A549 (cell line): ENCODE results near the gene AUH. TPM values are rescaled to one million over a fixed set of nuclear protein-coding genes. Genes with fewer than 3 reads are reported as not detected.

ENCODE experiments used
- ATAC-seq, 2 experiments: fragments of 200-7000 bp in 1 of 2; fragments of >200 bp in 1 of 2; cut with Nextera tagmentation in 1 of 2; cut with Tn5 transposase in 1 of 2; 3 replicates each; pipeline versions ENCODE4 v1.8.0 to v1.9.1; 2018 to 2020; ENCODE audit warnings: mild to moderate bottlenecking in 1 of 2, moderate library complexity in 1 of 2
- CTCF ChIA-PET: fragments of 300-600 bp; sonication (Branson Sonifier 250); formaldehyde crosslinking; extraction: SDS; loops from one replicate; lab custom pipeline; 2021; ENCODE audit warnings: antibody characterized with exemption, inconsistent platforms; lab: Yijun Ruan, JAX
- POLR2A ChIA-PET: fragments of 350-600 bp; formaldehyde crosslinking; extraction: SDS; loops from one replicate; lab custom pipeline; 2021; ENCODE audit warnings: antibody characterized with exemption, inconsistent platforms; lab: Yijun Ruan, JAX
- DNase-seq, 2 experiments: peaks; one replicate each; pipeline versions ENCODE4 v3.0.0 to v3.0.0-alpha.2; 2011 to 2016; ENCODE audit warnings: low read depth in 1 of 2, low spot score in 1 of 2
- FAIRE-seq: peaks from 2 replicates; lab custom pipeline; 2011; peaks lifted over from hg19 to GRCh38; lab: Jason Lieb, UNC
- H3K27ac ChIP-seq, 2 experiments: fragments of >200 bp; sonication (Bioruptor Twin); formaldehyde crosslinking; 3 replicates each; pipeline ENCODE4 v1.5.1; 2016 to 2017
- H3K4me1 ChIP-seq: fragments of >200 bp; sonication (Bioruptor Twin); formaldehyde crosslinking; 3 replicates; pipeline ENCODE4 v1.6.1; 2016
- H3K4me2 ChIP-seq: fragments of >200 bp; sonication (Bioruptor Twin); formaldehyde crosslinking; 3 replicates; pipeline ENCODE4 v1.6.1; 2016
- H3K4me3 ChIP-seq: fragments of >200 bp; sonication (Bioruptor Twin); formaldehyde crosslinking; 3 replicates; pipeline ENCODE4 v1.5.1; 2016
- H3K9me3 ChIP-seq: fragments of >200 bp; sonication (Bioruptor Twin); formaldehyde crosslinking; 3 replicates; pipeline ENCODE4 v1.6.1; 2016
- CBX8 ChIP-seq: fragments of 200-600 bp; sonication (generic); IDR thresholded peaks from 2 replicates; pipeline ENCODE4 v1.6.1; 2016
- CHD2 ChIP-seq: fragments of 150-350 bp; IDR thresholded peaks from 2 replicates; pipeline ENCODE4 v1.6.1; 2014; ENCODE audit warnings: low read length; ENCODE audit not compliant: partially characterized antibody
- CHD4 ChIP-seq: fragments of 200-600 bp; sonication (generic); IDR thresholded peaks from 2 replicates; pipeline ENCODE4 v1.6.1; 2016; ENCODE audit warnings: antibody characterized with exemption, mild to moderate bottlenecking, borderline replicate concordance
- GATA3 ChIP-seq: IDR thresholded peaks from 2 replicates; pipeline ENCODE4 v1.6.1; 2012; ENCODE audit warnings: borderline replicate concordance
- HDAC2 ChIP-seq: fragments of 200-600 bp; sonication (generic); IDR thresholded peaks from 2 replicates; pipeline ENCODE4 v1.6.1; 2016
- HOXA7 ChIP-seq: fragments of 250-450 bp; sonication (Bioruptor Pico); IDR thresholded peaks from 2 replicates; pipeline ENCODE4 v1.5.0; 2020; ENCODE audit warnings: mild to moderate bottlenecking, moderate library complexity
- HOXB13 ChIP-seq: fragments of 250-450 bp; sonication (Bioruptor Pico); IDR thresholded peaks from 2 replicates; pipeline ENCODE4 v1.5.0; 2020; ENCODE audit warnings: low read depth, mild to moderate bottlenecking, moderate library complexity
- HOXB5 ChIP-seq: fragments of 250-450 bp; sonication (Bioruptor Pico); IDR thresholded peaks from 2 replicates; pipeline ENCODE4 v1.5.0; 2020; ENCODE audit warnings: mild to moderate bottlenecking, moderate library complexity
- JUN ChIP-seq, 2 experiments: fragments of >200 bp; sonication (Bioruptor Twin); formaldehyde crosslinking; IDR thresholded peaks; 2 replicates in 1 of 2; 3 replicates in 1 of 2; pipeline ENCODE4 v1.6.1; 2016 to 2017
- JUNB ChIP-seq: fragments of >200 bp; sonication (Bioruptor Twin); formaldehyde crosslinking; IDR thresholded peaks from 2 replicates; pipeline ENCODE4 v1.6.1; 2016
- MAZ ChIP-seq: fragments of 150-350 bp; IDR thresholded peaks from 2 replicates; pipeline ENCODE4 v1.6.1; 2014; ENCODE audit warnings: antibody characterized with exemption, low read depth, low read length, borderline replicate concordance
- NFE2L2 ChIP-seq: fragments of 150-350 bp; conservative IDR thresholded peaks from 2 replicates; pipeline ENCODE4 v1.6.1; 2014; ENCODE audit warnings: low read length
- NR3C1 ChIP-seq: fragments of >200 bp; sonication (Bioruptor Twin); formaldehyde crosslinking; IDR thresholded peaks from 3 replicates; pipeline ENCODE4 v1.6.1; 2017
- POLR2AphosphoS2 ChIP-seq: conservative IDR thresholded peaks from 2 replicates; pipeline ENCODE4 v1.6.1; 2012; ENCODE audit warnings: low read length, improper control_type of control experiment, inconsistent platforms
- RAD21 ChIP-seq, 2 experiments: fragments of >200 bp in 1 of 2; sonication (Bioruptor Twin) in 1 of 2; formaldehyde crosslinking in 1 of 2; IDR thresholded peaks in 1 of 2; conservative IDR thresholded peaks in 1 of 2; 2 replicates in 1 of 2; 3 replicates in 1 of 2; pipeline ENCODE4 v1.6.1; 2012 to 2018; ENCODE audit warnings: inconsistent platforms in 1 of 2
- RCOR1 ChIP-seq: fragments of 150-350 bp; IDR thresholded peaks from 2 replicates; pipeline ENCODE4 v1.6.1; 2014; ENCODE audit warnings: antibody characterized with exemption, low read length, low read depth
- TFCP2L1 ChIP-seq: fragments of 250-450 bp; sonication (Bioruptor Pico); IDR thresholded peaks from 2 replicates; pipeline ENCODE4 v1.5.0; 2021; ENCODE audit warnings: mild to moderate bottlenecking
- ZC3H11A ChIP-seq: fragments of 450-650 bp; IDR thresholded peaks from 2 replicates; pipeline ENCODE4 v1.6.1; 2014; ENCODE audit warnings: antibody characterized with exemption, mild to moderate bottlenecking
- ZSCAN20 ChIP-seq: fragments of 250-450 bp; sonication (Bioruptor Pico); IDR thresholded peaks from 2 replicates; pipeline ENCODE4 v1.8.0; 2022; ENCODE audit warnings: mild to moderate bottlenecking, moderate library complexity
- WGBS: methylation state at CpG from one replicate; pipeline ENCODE4 v1.1.6; 2017; ENCODE audit errors: missing lambda C conversion rate; 5-methylcytosine and 5-hydroxymethylcytosine counted together
- polyA plus RNA-seq, 4 experiments: library from polyadenylated mRNA; depleted of rRNA in 3 of 4; stranded (reverse); fragments of >200 nt; fragmentation: RNase III in 1 of 4; extraction: RNeasy Plus Mini Kit Qiagen cat#74134 plus additional on column Dnase treatment in 1 of 4; gene quantifications; 2 replicates in 3 of 4; 3 replicates in 1 of 4; pipeline ENCODE4 v1.2.3, GENCODE V29; 2011 to 2017
- TF ChIP-seq, protein P1 (sequence below): fragments of 250-450 bp; sonication (Bioruptor Pico); IDR thresholded peaks from 2 replicates; pipeline ENCODE4 v1.5.0; 2021; ENCODE audit warnings: mild to moderate bottlenecking, moderate library complexity, borderline replicate concordance
- TF ChIP-seq, protein P2 (sequence below): IDR thresholded peaks from 2 replicates; pipeline ENCODE4 v1.6.1; 2012; ENCODE audit warnings: low read depth, borderline replicate concordance
- TF ChIP-seq, protein P3 (sequence below): fragments of >200 bp; sonication (Bioruptor Twin); formaldehyde crosslinking; IDR thresholded peaks from 2 replicates; pipeline ENCODE4 v1.6.1; 2016
- TF ChIP-seq, protein P4 (sequence below): fragments of >200 bp; sonication (Bioruptor Twin); formaldehyde crosslinking; IDR thresholded peaks from 3 replicates; pipeline ENCODE4 v1.5.1; 2016
- TF ChIP-seq, protein P5 (sequence below): IDR thresholded peaks from 2 replicates; pipeline ENCODE4 v1.6.1; 2012

Gene AUH
- polyA plus RNA-seq, 2 of the 4 experiments (the other 2 are of a cell fraction) = 11.1 to 15.9 TPM

DNA sequence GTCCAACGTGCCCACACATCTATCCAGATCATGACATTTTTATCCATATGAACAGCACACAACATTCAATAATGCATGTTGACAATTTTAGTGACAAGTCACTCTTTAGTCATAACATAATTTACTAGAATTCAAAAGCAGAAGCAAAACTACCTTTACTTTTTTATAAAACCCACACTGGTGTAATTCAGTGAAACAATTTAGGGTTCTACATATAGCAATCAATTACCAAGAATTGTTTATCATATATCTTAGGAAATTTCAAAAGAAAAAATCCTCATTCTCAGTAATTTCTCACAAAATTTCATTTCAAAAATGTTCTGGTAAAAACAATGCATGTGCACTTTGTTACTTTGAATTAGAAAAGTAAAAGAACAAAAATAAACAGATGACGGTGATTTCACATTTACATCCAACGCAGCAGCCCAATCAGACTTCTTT, 12.6 kb downstream of the AUH start:
- 86% methylated on average over 3 of the region's 3 CpGs for WGBS
- H3K27ac ChIP-seq = no peak overlapping the region
- H3K9me3 ChIP-seq = no peaks in the 10 kb centered on the region
- H3K4me3 ChIP-seq = no peak overlapping the region
- H3K4me1 ChIP-seq = no peaks in the 10 kb centered on the region
- ATAC-seq (no peak), DNase-seq (no peak), FAIRE-seq (no peak)
- TF ChIP-seq NFE2L2 = no peak
- TF ChIP-seq MAZ = no peak
- no peak for TF ChIP-seq CBX8
- no peak for TF ChIP-seq ZC3H11A
- no peak for TF ChIP-seq ZSCAN20 (CRISPR knock-in tag)
- TF ChIP-seq, protein P1, sequence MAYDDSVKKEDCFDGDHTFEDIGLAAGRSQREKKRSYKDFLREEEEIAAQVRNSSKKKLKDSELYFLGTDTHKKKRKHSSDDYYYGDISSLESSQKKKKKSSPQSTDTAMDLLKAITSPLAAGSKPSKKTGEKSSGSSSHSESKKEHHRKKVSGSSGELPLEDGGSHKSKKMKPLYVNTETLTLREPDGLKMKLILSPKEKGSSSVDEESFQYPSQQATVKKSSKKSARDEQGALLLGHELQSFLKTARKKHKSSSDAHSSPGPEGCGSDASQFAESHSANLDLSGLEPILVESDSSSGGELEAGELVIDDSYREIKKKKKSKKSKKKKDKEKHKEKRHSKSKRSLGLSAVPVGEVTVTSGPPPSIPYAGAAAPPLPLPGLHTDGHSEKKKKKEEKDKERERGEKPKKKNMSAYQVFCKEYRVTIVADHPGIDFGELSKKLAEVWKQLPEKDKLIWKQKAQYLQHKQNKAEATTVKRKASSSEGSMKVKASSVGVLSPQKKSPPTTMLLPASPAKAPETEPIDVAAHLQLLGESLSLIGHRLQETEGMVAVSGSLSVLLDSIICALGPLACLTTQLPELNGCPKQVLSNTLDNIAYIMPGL (CRISPR knock-in tag) = no peak
- no peak for TF ChIP-seq HOXB5 (CRISPR knock-in tag)
- TF ChIP-seq TFCP2L1 (CRISPR knock-in tag) = no peak
- no peak for TF ChIP-seq HDAC2
- no peak for TF ChIP-seq POLR2AphosphoS2
- no peak for TF ChIP-seq NR3C1
- TF ChIP-seq JUNB = no peak
- no peak overlapping the region for H3K4me2 ChIP-seq
- POLR2A ChIA-PET = no interaction called here
- CTCF ChIA-PET = no interaction called here

DNA sequence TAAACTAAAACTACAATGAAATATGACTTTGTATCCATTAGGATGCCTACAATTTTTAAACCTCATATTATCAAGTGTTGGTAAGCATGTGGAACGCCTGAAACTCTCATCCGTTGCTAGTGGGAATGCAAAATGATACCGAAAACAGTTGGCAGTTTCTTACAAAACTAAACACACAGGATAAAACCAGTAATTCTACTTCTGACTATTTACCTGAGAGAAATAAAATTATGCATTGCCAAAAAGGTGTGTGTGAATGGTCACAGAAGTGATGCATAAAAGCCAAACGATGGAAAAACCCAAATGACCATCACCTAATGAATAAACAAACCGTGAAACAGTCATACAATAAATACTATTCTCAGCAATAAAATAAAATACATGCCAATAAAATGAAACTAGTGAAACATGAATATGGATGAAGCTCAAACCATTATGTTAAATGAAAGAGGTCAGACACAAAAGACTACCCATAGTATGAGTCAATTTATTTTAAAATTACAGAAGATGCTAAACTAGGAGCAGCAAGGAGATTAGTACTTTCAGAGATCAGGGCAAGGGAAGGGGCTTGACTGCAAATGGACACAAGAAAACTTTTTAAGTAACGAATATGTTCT, 13.4 kb downstream of the AUH start:
- WGBS = 85% methylated on average over 6 of the region's 6 CpGs
- Histone ChIP-seq H3K9me3 (no peaks in the 10 kb centered on the region), H3K4me3 (no peak overlapping the region), H3K4me2 (no peak overlapping the region), H3K27ac (no peak overlapping the region), H3K4me1 (no peaks in the 10 kb centered on the region)
- ATAC-seq (no peak), DNase-seq (no peak), FAIRE-seq (no peak)
- ChIA-PET CTCF (no interaction called here), POLR2A (no interaction called here)
- no peak for TF ChIP-seq RCOR1

DNA sequence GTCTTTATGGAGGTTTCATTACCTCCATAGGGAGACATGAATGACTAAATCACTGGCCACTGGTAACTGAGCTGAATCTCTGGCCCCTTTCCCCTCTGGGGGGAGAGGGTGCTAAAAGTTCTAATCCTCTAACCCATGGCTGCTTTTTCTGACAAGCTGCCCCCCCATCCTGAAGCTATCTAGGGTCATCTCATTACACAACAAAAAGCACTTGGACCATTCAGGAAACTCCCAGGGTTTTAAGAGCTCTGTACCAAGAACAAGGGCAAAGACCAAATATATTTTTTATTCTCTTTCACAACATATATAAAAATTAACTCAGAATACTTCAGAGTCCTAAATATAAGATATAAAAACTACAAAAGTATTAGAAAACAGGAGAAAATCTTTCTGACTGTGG, 14.3 kb downstream of the AUH start:
- no peak for ATAC-seq
- H3K4me3 ChIP-seq = no peak overlapping the region
- no peak for FAIRE-seq
- TF ChIP-seq ZC3H11A (no peak), CHD4 (no peak), HOXA7 (CRISPR knock-in tag) (no peak), JUN (IDR thresholded peaks at IDR 0.05) (no peak), HOXB13 (no peak), CHD2 (no peak), RAD21 (conservative IDR thresholded peaks at IDR 0.05 in 1 of 2, IDR thresholded peaks at IDR 0.05 in 1 of 2) (no peak), RCOR1 (no peak), HOXB5 (CRISPR knock-in tag) (no peak), GATA3 (no peak), POLR2AphosphoS2 (no peak)
- TF ChIP-seq, protein P2, sequence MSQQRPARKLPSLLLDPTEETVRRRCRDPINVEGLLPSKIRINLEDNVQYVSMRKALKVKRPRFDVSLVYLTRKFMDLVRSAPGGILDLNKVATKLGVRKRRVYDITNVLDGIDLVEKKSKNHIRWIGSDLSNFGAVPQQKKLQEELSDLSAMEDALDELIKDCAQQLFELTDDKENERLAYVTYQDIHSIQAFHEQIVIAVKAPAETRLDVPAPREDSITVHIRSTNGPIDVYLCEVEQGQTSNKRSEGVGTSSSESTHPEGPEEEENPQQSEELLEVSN = no peak
- TF ChIP-seq, protein P3, sequence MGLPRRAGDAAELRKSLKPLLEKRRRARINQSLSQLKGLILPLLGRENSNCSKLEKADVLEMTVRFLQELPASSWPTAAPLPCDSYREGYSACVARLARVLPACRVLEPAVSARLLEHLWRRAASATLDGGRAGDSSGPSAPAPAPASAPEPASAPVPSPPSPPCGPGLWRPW = no peak
- TF ChIP-seq, protein P4, sequence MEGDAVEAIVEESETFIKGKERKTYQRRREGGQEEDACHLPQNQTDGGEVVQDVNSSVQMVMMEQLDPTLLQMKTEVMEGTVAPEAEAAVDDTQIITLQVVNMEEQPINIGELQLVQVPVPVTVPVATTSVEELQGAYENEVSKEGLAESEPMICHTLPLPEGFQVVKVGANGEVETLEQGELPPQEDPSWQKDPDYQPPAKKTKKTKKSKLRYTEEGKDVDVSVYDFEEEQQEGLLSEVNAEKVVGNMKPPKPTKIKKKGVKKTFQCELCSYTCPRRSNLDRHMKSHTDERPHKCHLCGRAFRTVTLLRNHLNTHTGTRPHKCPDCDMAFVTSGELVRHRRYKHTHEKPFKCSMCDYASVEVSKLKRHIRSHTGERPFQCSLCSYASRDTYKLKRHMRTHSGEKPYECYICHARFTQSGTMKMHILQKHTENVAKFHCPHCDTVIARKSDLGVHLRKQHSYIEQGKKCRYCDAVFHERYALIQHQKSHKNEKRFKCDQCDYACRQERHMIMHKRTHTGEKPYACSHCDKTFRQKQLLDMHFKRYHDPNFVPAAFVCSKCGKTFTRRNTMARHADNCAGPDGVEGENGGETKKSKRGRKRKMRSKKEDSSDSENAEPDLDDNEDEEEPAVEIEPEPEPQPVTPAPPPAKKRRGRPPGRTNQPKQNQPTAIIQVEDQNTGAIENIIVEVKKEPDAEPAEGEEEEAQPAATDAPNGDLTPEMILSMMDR = no peak
- TF ChIP-seq, protein P5, sequence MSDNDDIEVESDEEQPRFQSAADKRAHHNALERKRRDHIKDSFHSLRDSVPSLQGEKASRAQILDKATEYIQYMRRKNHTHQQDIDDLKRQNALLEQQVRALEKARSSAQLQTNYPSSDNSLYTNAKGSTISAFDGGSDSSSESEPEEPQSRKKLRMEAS = no peak
- H3K4me2 ChIP-seq = no peak overlapping the region
- H3K27ac ChIP-seq = no peak overlapping the region
- no peak for DNase-seq
- ChIA-PET CTCF (interaction anchor here (1.1 kb wide), 1 partner anchor 14 kb away, joined by 5 read pairs; no protein-coding TSS in a partner anchor), POLR2A (interaction anchor here (0.7 kb wide), 1 partner anchor 264 kb away, joined by 4 read pairs; no protein-coding TSS in a partner anchor)
- H3K4me1 ChIP-seq = no peaks in the 10 kb centered on the region
- no peaks in the 10 kb centered on the region for H3K9me3 ChIP-seq
